Kidney epithelial cell (primary cell): ENCODE data around the gene WDR86. TPM values are rescaled to one million over a fixed set of nuclear protein-coding genes. Genes with fewer than 3 reads are reported as not detected.

Experiments
- DNase-seq: peaks from one replicate; pipeline ENCODE4 v3.0.0-alpha.2; 2010; ENCODE audit warnings: low read depth
- H3K27me3 ChIP-seq: 2 replicates; pipeline ENCODE4 v1.6.0; 2011; ENCODE audit warnings: low read length; ENCODE audit not compliant: control insufficient read depth, insufficient read depth
- H3K36me3 ChIP-seq: 2 replicates; pipeline ENCODE4 v1.5.1; 2011; ENCODE audit warnings: low read length; ENCODE audit not compliant: control insufficient read depth, insufficient read depth
- H3K4me3 ChIP-seq: 2 replicates; pipeline ENCODE4 v1.5.1; 2011; ENCODE audit warnings: low read depth, mild to moderate bottlenecking, control low read depth, low read length
- CTCF ChIP-seq: IDR thresholded peaks from 2 replicates; pipeline ENCODE4 v1.5.1; 2011; ENCODE audit warnings: mild to moderate bottlenecking, moderate library complexity, low read length, control low read depth, inconsistent platforms; ENCODE audit not compliant: insufficient read depth, poor library complexity, severe bottlenecking
- total RNA-seq: library from RNA; depleted of rRNA; stranded (reverse); fragments of >200 nt; gene quantifications from 2 replicates; pipeline ENCODE4 v1.2.3, GENCODE V29; 2015

WDR86 gene
- total RNA-seq, 1 donor from 2014 or later = 19.6 TPM

GRCh38 chr7:151403764-151404163, 6.1 kb downstream of the WDR86 start:
- Histone ChIP-seq H3K27me3 (peaks cover 16% of the 10 kb centered on the region), H3K4me3 (no peak overlapping the region), H3K36me3 (no peaks in the 10 kb centered on the region)
- no peak for TF ChIP-seq CTCF
- no peak for DNase-seq

- no peak for TF ChIP-seq CTCF
- Histone ChIP-seq H3K27me3 (peaks cover 13% of the 10 kb centered on the region), H3K36me3 (no peaks in the 10 kb centered on the region), H3K4me3 (no peak overlapping the region)
- no peak for DNase-seq
These were observed 7.6 kb downstream of the WDR86 start for GRCh38 chr7:151402029-151402835.

- H3K27me3 ChIP-seq = peaks cover 13% of the 10 kb centered on the region
- no peak for DNase-seq
- TF ChIP-seq CTCF = no peak
- no peaks in the 10 kb centered on the region for H3K36me3 ChIP-seq
- no peak overlapping the region for H3K4me3 ChIP-seq
These were observed 9.1 kb downstream of the WDR86 start for GRCh38 chr7:151400626-151401315.

- DNase-seq = no peak
- TF ChIP-seq CTCF = no peak
- H3K4me3 ChIP-seq = no peak overlapping the region
- no peaks in the 10 kb centered on the region for H3K36me3 ChIP-seq
- peaks cover 14% of the 10 kb centered on the region for H3K27me3 ChIP-seq
These were observed 9.9 kb downstream of the WDR86 start for GRCh38 chr7:151399906-151400305.

GRCh38 chr7:151399305-151399601, 10.6 kb downstream of the WDR86 start:
- DNase-seq = no peak
- TF ChIP-seq CTCF = no peak
- Histone ChIP-seq H3K36me3 (no peaks in the 10 kb centered on the region), H3K4me3 (no peak overlapping the region), H3K27me3 (peaks cover 14% of the 10 kb centered on the region)
